Omental fat pad (tissue), 4 donors: ENCODE measurements around the gene KBTBD2. TPM values are rescaled to one million over a fixed set of nuclear protein-coding genes. Genes with fewer than 3 reads are reported as not detected.
"Not testable (repeated sequence)": the region's sequence is repeated elsewhere in the genome, so short reads cannot be mapped to it uniquely, and the experiment has no call there.

Source experiments
- ATAC-seq: fragments of 150-250 bp; one replicate; pipeline ENCODE4 v1.9.1; 2016; ENCODE audit warnings: mild to moderate bottlenecking, moderate library complexity; ENCODE audit not compliant: low FRiP score
- DNase-seq: peaks from one replicate; pipeline ENCODE4 v3.0.0-alpha.2; 2019; ENCODE audit warnings: low spot score
- CTCF ChIP-seq, 3 donors: fragments of 450-650 bp; IDR thresholded peaks; one replicate each; pipeline ENCODE4 v1.5.1; 2016 to 2017; ENCODE audit warnings: antibody characterized with exemption in 3 of 3, mild to moderate bottlenecking in 3 of 3, moderate library complexity in 2 of 3
- total RNA-seq, 4 donors: library from RNA; depleted of rRNA; stranded (reverse); fragments of >200 nt; gene quantifications; one replicate each; pipeline ENCODE4 v1.1.0, GENCODE V29; 2016

The KBTBD2 gene
- total RNA-seq, 4 donors from 2014 or later, result 39.0 to 56.4 (median 50.4) TPM

GRCh38 chr7:32870298-32870697 lies 21.3 kb downstream of the KBTBD2 start:
- no peak for DNase-seq
- no peak for ATAC-seq
- TF ChIP-seq CTCF (IDR thresholded peaks at IDR 0.05), result no peak

GRCh38 chr7:32869716-32870115 lies 21.8 kb downstream of the KBTBD2 start:
- DNase-seq (no peak), ATAC-seq (no peak)
- no peak for TF ChIP-seq CTCF (IDR thresholded peaks at IDR 0.05)

GRCh38 chr7:32868116-32868515 lies 23.4 kb downstream of the KBTBD2 start:
- no peak for TF ChIP-seq CTCF (IDR thresholded peaks at IDR 0.05)
- DNase-seq (no peak), ATAC-seq (no peak)

- TF ChIP-seq CTCF (IDR thresholded peaks at IDR 0.05), result no peak
- ATAC-seq (no peak), DNase-seq (no peak)
Observed at GRCh38 chr7:32865448-32866030, 26.0 kb downstream of the KBTBD2 start.

GRCh38 chr7:32863872-32864271 lies 27.7 kb downstream of the KBTBD2 start:
- DNase-seq, ATAC-seq: not testable (repeated sequence)

- ATAC-seq, result no peak
- DNase-seq, result no peak
- TF ChIP-seq CTCF (IDR thresholded peaks at IDR 0.05), result no peak
Observed at GRCh38 chr7:32860090-32860489, 31.5 kb downstream of the KBTBD2 start.

- no peak for TF ChIP-seq CTCF (IDR thresholded peaks at IDR 0.05)
- DNase-seq (no peak), ATAC-seq (no peak)
Observed at GRCh38 chr7:32858648-32859047, 32.9 kb downstream of the KBTBD2 start.

- not testable (repeated sequence) for DNase-seq, ATAC-seq
Observed at GRCh38 chr7:32857063-32857462, 34.5 kb downstream of the KBTBD2 start.

GRCh38 chr7:32855837-32856775 lies 35.5 kb downstream of the KBTBD2 start:
- not testable (repeated sequence) for ATAC-seq, DNase-seq

- not testable (repeated sequence) for DNase-seq, ATAC-seq
Observed at GRCh38 chr7:32850654-32851053, 40.9 kb downstream of the KBTBD2 start.

- ATAC-seq, DNase-seq: not testable (repeated sequence)
Observed at GRCh38 chr7:32848655-32849054, 42.9 kb downstream of the KBTBD2 start.
